Right ventricle myocardium superior (tissue), 1 donor: ENCODE results near the gene CRYAA. TPM values are rescaled to one million over a fixed set of nuclear protein-coding genes. Genes with fewer than 3 reads are reported as not detected.

Source experiments
- total RNA-seq: library from RNA; stranded (reverse); fragmentation: NEBNext Ultra II Directional; extraction: Animal tissue kit (Norgen Biotek cat#: 25700); gene quantifications from one replicate; pipeline ENCODE4 v1.2.1, GENCODE V29; 2021
- donor health status: DM: no; HTN: yes; CAD: no; lungs with severe emphysema.

The CRYAA gene
- total RNA-seq, 1 donor from 2014 or later: not detected

Other genes with a start within 250 kb of the CRYAA start
- gene ERVH48-1, start 243.4 kb upstream of the CRYAA start, total RNA-seq: not detected
- gene PKNOX1, start 194.4 kb upstream of the CRYAA start, total RNA-seq: 6.7 TPM
- 6.2 TPM for gene CBS, start 93.2 kb upstream of the CRYAA start, total RNA-seq
- gene U2AF1, start 61.4 kb upstream of the CRYAA start, total RNA-seq: 6.5 TPM